ENCODE data around the gene NWD2. TPM values are rescaled to one million over a fixed set of nuclear protein-coding genes. Genes with fewer than 3 reads are reported as not detected.

Gene NWD2
- total RNA-seq, 4 donors from 2014 or later = 0.22 TPM; not detected in 3

GRCh38 chr4:37475087-37475486 is 230.5 kb downstream of the NWD2 start:
- Histone ChIP-seq H3K9me3 (no peaks in the 10 kb centered on the region), H3K36me3 (no peaks in the 10 kb centered on the region), H3K4me3 (no peak overlapping the region), H3K27me3 (peaks cover 0 to 28% (median 1%) of the 10 kb centered on the region in 4 donors), H3K27ac (no peak overlapping the region), H3K4me1 (no peaks in the 10 kb centered on the region)
- TF ChIP-seq CTCF (IDR thresholded peaks at IDR 0.05) (no peak), POLR2A (IDR thresholded peaks at IDR 0.05) (no peak)
- no peak for DNase-seq
- intact Hi-C loops (cut with DNase I) = no loop called here
- 35 to 50% methylated on average over 1 of the region's 1 CpG for WGBS, 2 donors

- Histone ChIP-seq H3K9me3 (no peaks in the 10 kb centered on the region), H3K4me3 (no peak overlapping the region), H3K36me3 (no peaks in the 10 kb centered on the region), H3K4me1 (no peaks in the 10 kb centered on the region), H3K27ac (no peak overlapping the region), H3K27me3 (peaks cover 0 to 28% (median 1%) of the 10 kb centered on the region in 4 donors)
- no peak for TF ChIP-seq CTCF (IDR thresholded peaks at IDR 0.05)
- TF ChIP-seq POLR2A (IDR thresholded peaks at IDR 0.05) = no peak
- intact Hi-C loops (cut with DNase I) = no loop called here
- WGBS, 2 donors = 52 to 61% methylated on average over 1 of the region's 1 CpG
- no peak for DNase-seq
These were observed 231.2 kb downstream of the NWD2 start for GRCh38 chr4:37475776-37476175.

GRCh38 chr4:37476256-37476655 is 231.7 kb downstream of the NWD2 start:
- Histone ChIP-seq H3K9me3 (no peaks in the 10 kb centered on the region), H3K4me1 (no peaks in the 10 kb centered on the region), H3K4me3 (no peak overlapping the region), H3K27ac (no peak overlapping the region), H3K27me3 (peaks cover 0 to 24% (median 1%) of the 10 kb centered on the region in 4 donors), H3K36me3 (no peaks in the 10 kb centered on the region)
- no peak for TF ChIP-seq POLR2A (IDR thresholded peaks at IDR 0.05)
- no peak for TF ChIP-seq CTCF (IDR thresholded peaks at IDR 0.05)
- DNase-seq = no peak
- intact Hi-C loops (cut with DNase I) = no loop called here

- H3K4me1 ChIP-seq = no peaks in the 10 kb centered on the region
- DNase-seq = no peak
- no peak overlapping the region for H3K4me3 ChIP-seq
- H3K27ac ChIP-seq = no peak overlapping the region
- WGBS, 2 donors = 74 to 88% methylated on average over 2 of the region's 2 CpGs
- TF ChIP-seq POLR2A (IDR thresholded peaks at IDR 0.05) = no peak
- TF ChIP-seq CTCF (IDR thresholded peaks at IDR 0.05) = no peak
- H3K36me3 ChIP-seq = no peaks in the 10 kb centered on the region
- intact Hi-C loops (cut with DNase I) = no loop called here
- peaks cover 0 to 19% (median 1%) of the 10 kb centered on the region in 4 donors for H3K27me3 ChIP-seq
- no peaks in the 10 kb centered on the region for H3K9me3 ChIP-seq
These were observed 232.1 kb downstream of the NWD2 start for GRCh38 chr4:37476691-37477090.

GRCh38 chr4:37477126-37477525 is 232.6 kb downstream of the NWD2 start:
- H3K27ac ChIP-seq = no peak overlapping the region
- H3K9me3 ChIP-seq = no peaks in the 10 kb centered on the region
- H3K36me3 ChIP-seq = no peaks in the 10 kb centered on the region
- intact Hi-C loops (cut with DNase I) = no loop called here
- TF ChIP-seq CTCF (IDR thresholded peaks at IDR 0.05) (no peak), POLR2A (IDR thresholded peaks at IDR 0.05) (no peak)
- WGBS, 2 donors = 58 to 59% methylated on average over 3 of the region's 3 CpGs
- DNase-seq = no peak
- H3K27me3 ChIP-seq = peaks cover 0 to 17% (median 1%) of the 10 kb centered on the region in 4 donors
- H3K4me1 ChIP-seq = no peaks in the 10 kb centered on the region
- no peak overlapping the region for H3K4me3 ChIP-seq
